Right cardiac atrium (tissue), 5 donors: ENCODE data around the gene KPNA3. TPM values are rescaled to one million over a fixed set of nuclear protein-coding genes. Genes with fewer than 3 reads are reported as not detected.

Experiments used
- ATAC-seq, 2 donors: fragments of 200-7000 bp; cut with Tn5 transposase; one replicate each; pipeline versions ENCODE4 v1.8.0 to v1.9.1; 2020; ENCODE audit warnings: moderate library complexity in 2 of 2, mild to moderate bottlenecking in 1 of 2
- DNase-seq, 3 donors: peaks; one replicate each; pipeline ENCODE4 v3.0.0-alpha.2; 2020
- H3K27ac ChIP-seq: one replicate; pipeline ENCODE4 v1.5.1; 2013; ENCODE audit warnings: mild to moderate bottlenecking, low read length, control low read depth, moderate library complexity
- H3K27me3 ChIP-seq: one replicate; pipeline ENCODE4 v1.6.1; 2013; ENCODE audit not compliant: control insufficient read depth, insufficient read depth
- H3K4me1 ChIP-seq: one replicate; pipeline ENCODE4 v1.6.1; 2013; ENCODE audit warnings: low read length; ENCODE audit not compliant: control insufficient read depth, insufficient read depth
- H3K4me3 ChIP-seq: one replicate; pipeline ENCODE4 v1.5.1; 2013; ENCODE audit warnings: low read length, control low read depth
- H3K9me3 ChIP-seq: one replicate; pipeline ENCODE4 v1.6.1; 2013; ENCODE audit warnings: low read length; ENCODE audit not compliant: control insufficient read depth
- WGBS: extraction: QIAGEN DNeasy Blood & Tissue Kit; methylation state at CpG from one replicate; pipeline ENCODE4 v1.1.7; 2013; 5-methylcytosine and 5-hydroxymethylcytosine counted together
- intact Hi-C, 4 donors: fragments of 100-400 bp; cut with DNase I; formaldehyde crosslinking; loops; one replicate each; pipeline versions ENCODE4 v1.11.0 to v1.14.0; 2022 to 2023
- polyA plus RNA-seq: library from polyadenylated mRNA; stranded (reverse); fragments of 200-250 nt; gene quantifications from one replicate; pipeline ENCODE4 v1.2.3, GENCODE V29; 2013
- total RNA-seq, 4 donors: library from RNA; stranded (reverse); fragmentation: NEBNext Ultra II Directional; extraction: Animal tissue kit (Norgen Biotek cat#: 25700); gene quantifications; one replicate each; pipeline ENCODE4 v1.2.1, GENCODE V29; 2021
- donor health status: healthy with polysubstance abuse.
- donor health status: DM: no; HTN: yes; CAD: no.
- donor health status: DM: no; HTN: no; CAD: no.
- donor health status: DM: no; HTN: yes; CAD: no; lungs with severe emphysema.
- donor health status: DM: yes; HTN: yes; CAD: no.

Gene KPNA3
- total and polyA plus RNA-seq, 5 donors, result 30.0 to 59.1 (median 55.6) TPM

- 85% methylated on average over 17 of the region's 17 CpGs for WGBS
Measured at GRCh38 chr13:49651570-49652354, 140.7 kb downstream of the KPNA3 start.

GRCh38 chr13:49649963-49650312, 142.5 kb downstream of the KPNA3 start:
- Histone ChIP-seq H3K4me3 (no peak overlapping the region), H3K27me3 (no peaks in the 10 kb centered on the region), H3K4me1 (no peaks in the 10 kb centered on the region), H3K27ac (no peak overlapping the region), H3K9me3 (no peaks in the 10 kb centered on the region)
- 81% methylated on average over 2 of the region's 2 CpGs for WGBS
- intact Hi-C loops, result loop anchor here in 2 of 4 donors (5.0 to 10.0 kb wide), 2 partner anchors 195 to 197 kb away; no protein-coding TSS in a partner anchor
- DNase-seq, result no peak
- ATAC-seq, result no peak

More at GRCh38 chr13:49651570-49652354, 140.7 kb downstream of the KPNA3 start:
- Histone ChIP-seq H3K9me3 (no peaks in the 10 kb centered on the region), H3K4me3 (no peak overlapping the region), H3K27ac (no peak overlapping the region), H3K4me1 (no peaks in the 10 kb centered on the region), H3K27me3 (no peaks in the 10 kb centered on the region)
- ATAC-seq, result peak; percentile 21 to 34
- intact Hi-C loops, result loop anchor here in 2 of 4 donors (5.0 to 10.0 kb wide), 2 partner anchors 193 to 196 kb away; no protein-coding TSS in a partner anchor
- no peak for DNase-seq

Other genes with a start within 250 kb of the KPNA3 start
- 10 to 100 TPM; 16.7 to 20.3 (median 19.0) TPM for gene RCBTB1, start 207.1 kb downstream of the KPNA3 start, total RNA-seq
- gene RCBTB1, start 207.1 kb downstream of the KPNA3 start, polyA plus RNA-seq, result 10.8 TPM
- gene ARL11, start 164.2 kb downstream of the KPNA3 start, total RNA-seq, result under 1 TPM; 0.33 to 0.82 (median 0.54) TPM
- 0.32 TPM for gene ARL11, start 164.2 kb downstream of the KPNA3 start, polyA plus RNA-seq
- gene EBPL, start 101.2 kb downstream of the KPNA3 start, total RNA-seq, result 10 to 100 TPM in 3 of 4 donors, 1 to 10 TPM in 1; 8.1 to 11.5 (median 11.0) TPM
- gene EBPL, start 101.2 kb downstream of the KPNA3 start, polyA plus RNA-seq, result 9.3 TPM
- 10 to 100 TPM in 3 of 4 donors, 1 to 10 TPM in 1; 9.8 to 12.0 (median 11.5) TPM for gene SPRYD7, start 143.7 kb upstream of the KPNA3 start, total RNA-seq
- 13.9 TPM for gene SPRYD7, start 143.7 kb upstream of the KPNA3 start, polyA plus RNA-seq
- gene TRIM13, start 204.4 kb upstream of the KPNA3 start, total RNA-seq, result 10 to 100 TPM; 18.2 to 25.4 (median 21.8) TPM
- gene TRIM13, start 204.4 kb upstream of the KPNA3 start, polyA plus RNA-seq, result 14.0 TPM
- gene KCNRG, start 222.8 kb upstream of the KPNA3 start, total RNA-seq, result under 1 TPM; 0.35 to 0.45 (median 0.37) TPM
- gene KCNRG, start 222.8 kb upstream of the KPNA3 start, polyA plus RNA-seq, result 0.27 TPM